ENCODE measurements around the gene BTG2.
A peak's percentile ranks its signal among the peaks of the same experiment; 100 is the strongest.
"Not testable (repeated sequence)": the region's sequence is repeated elsewhere in the genome, so short reads cannot be mapped to it uniquely, and the experiment has no call there.

BTG2 gene

DNA sequence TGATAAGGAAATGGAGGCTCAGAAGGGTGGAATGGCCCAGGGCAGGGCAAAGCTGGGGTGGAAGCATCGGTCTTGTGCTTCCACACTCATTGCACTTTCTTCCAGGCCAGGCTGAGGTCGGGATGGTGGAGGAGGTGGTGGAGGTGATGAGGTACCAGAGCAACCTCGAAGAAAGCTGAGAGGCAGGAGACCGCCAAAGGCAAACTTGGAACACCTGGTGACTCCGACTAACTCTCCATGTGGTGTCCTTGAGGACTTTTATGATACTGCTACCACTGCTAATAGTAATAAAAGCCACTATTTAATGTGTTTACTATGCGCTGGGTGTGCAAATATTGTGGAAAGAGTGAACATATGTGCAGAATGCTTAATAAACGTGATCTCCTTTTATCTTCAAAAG is 16.9 kb upstream of the BTG2 start:
- no peak overlapping the region for H3K4me3 ChIP-seq (ENCODE audit: low read length)

DNA sequence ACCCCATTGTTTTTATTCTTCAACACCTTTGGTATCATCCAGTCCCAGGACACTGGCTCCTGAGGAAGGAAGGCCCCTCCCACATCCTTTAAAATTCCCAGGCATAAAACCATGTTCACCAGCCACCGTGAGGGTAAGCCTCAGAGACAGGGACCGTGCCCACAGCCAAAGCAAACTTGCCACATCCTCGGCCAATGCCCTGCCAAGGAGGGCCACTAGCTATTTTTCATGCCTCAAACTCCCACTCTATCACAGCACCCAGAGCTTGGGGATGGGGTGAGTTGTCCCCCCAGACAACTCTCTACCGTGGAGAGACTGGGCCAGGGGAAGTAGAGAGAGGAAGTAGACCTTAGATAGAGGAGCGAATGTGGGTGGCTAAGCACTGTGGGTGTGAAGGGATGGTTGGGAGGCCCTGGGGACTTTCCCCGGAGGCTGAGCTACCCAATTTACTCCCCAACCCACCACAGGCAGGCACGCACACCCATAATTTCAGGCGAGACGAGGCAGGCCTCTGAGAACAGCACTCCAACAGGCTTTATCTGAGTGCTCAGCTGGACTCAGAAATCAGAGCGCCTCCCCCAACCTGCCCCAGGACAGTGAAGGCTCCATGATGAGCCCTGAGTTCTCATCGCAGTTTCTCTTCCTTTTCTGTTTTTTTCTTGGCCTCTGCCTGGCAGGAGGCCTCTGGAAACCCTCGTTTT is 15.9 kb upstream of the BTG2 start:
- no peak for DNase-seq (ENCODE audit: low read depth, low spot score)
- no peak overlapping the region for H3K4me3 ChIP-seq (ENCODE audit: low read length)

More for the DNA sequence above, 16.9 kb upstream of the BTG2 start:
- DNase-seq (ENCODE audit: low read depth, low spot score) = no peak

DNA sequence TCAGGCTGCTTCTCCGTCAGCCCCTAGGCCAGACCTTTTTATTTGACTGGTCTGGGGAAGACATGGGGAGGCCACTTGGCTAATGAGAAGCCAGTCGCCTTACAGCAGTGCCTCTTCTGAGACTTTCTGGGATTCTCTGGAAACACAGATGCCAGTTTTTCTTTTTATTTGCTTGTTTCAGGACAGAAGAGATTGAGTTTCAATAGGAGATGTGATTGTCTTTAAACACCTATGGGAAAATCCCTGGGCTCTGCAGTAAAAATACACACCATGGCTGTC is 15.4 kb upstream of the BTG2 start:
- no peak for DNase-seq (ENCODE audit: low read depth, low spot score)
- H3K4me3 ChIP-seq (ENCODE audit: low read length) = no peak overlapping the region

DNA sequence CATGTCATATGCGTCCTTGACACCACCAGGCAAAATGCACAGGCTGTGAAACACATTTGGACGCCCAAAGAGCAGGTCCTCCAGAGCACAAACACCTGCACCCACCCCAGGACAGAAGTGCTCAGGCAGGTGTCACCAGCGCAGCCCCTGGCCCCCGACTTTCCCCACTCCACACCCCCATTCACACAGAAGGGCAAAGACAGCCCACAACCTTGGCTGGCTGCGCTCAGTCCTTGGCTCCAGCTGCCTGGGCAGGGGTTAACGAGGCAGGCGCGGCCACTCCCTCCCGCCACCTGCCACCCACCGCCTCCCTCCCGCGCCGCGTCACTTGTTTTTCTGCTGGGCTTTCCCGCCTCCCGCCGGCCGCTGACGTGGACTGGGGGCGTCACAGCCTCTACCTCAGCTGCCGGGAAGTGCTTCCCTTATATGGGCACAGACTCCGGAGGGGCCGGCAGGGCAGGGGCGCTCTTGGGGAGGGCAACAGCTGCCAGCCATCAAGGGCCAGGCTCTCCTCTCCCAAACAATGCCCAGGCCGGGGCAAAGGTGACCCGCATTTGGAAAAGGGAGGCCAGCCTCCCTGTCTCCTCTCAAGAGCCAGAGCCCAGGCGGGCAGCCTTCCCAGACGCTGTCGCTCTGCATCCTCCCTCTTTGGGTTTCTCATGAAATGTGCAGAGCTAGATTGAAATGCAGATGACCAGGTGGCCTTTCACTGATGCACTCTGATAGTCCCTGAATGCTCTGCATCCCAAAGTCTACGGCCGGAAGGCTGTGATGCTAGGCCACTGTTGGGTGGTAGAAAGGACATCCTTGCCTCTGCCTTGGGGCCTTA is 14.8 kb upstream of the BTG2 start:
- no peak overlapping the region for H3K4me3 ChIP-seq (ENCODE audit: low read length)

DNA sequence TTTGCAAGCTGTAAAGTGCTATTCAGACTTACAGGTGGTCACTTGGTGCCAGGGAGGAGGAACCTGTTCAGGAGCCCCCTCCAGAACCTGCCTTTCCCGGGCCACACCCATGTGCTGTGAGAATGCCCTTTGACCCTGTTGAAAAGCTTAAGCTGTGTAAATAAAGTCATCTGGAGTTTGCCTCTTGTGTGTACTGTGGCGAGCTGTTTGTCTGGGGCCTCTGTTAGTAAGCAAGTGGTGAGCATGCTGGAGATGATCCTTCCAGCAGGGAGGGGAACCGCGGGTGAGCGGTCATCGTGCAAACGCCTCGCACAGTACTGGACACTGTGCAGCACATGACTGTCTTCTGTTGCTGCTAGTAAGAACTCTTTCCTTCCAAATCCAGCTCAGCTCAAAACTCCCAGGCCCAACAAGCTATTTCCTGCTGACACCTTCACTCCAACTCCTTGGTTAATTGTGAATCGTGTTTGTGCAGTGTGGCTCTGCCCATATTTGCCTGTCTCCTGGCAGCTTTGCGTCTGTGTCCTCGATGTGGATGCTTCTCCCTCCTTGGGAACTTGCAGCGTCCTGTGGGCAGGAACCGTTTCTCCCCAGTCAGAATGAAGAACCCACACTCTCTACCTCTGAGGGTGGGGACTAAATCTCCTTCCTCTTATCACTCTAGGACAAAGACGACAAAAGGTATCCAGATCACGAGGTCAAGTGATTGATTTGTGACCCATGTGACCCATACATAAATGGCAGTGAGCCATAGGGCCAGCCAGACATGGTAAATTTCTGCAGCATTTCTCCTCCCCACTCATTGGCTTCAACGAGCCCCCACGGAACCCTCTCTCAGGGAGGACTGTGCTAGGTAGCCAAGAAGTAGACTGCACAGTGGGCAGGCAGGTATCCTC is 13.9 kb upstream of the BTG2 start:
- no peak overlapping the region for H3K4me3 ChIP-seq (ENCODE audit: low read length)

More for the DNA sequence above, 14.8 kb upstream of the BTG2 start:
- DNase-seq (ENCODE audit: low read depth, low spot score) = no peak

DNA sequence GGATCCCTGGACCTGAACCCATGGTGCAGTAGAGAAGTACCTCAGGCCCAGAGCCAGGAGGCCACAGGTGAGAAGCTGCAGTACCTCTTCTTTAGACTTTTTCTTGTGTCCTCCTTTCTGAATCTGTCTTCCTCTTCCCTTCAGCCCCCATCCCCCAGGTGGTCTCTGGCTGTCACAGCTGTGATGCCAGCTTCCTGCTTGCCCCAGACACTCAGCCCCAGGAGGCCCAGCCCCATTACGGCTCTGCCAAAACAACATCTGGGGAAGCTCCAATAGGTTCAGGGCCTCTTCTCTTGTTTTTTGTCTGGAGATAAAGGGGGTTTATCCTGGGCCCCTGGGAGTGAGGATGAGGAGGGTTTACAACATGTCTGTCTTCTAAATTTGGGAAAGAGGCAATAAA is 9.5 kb upstream of the BTG2 start:
- DNase-seq (ENCODE audit: low read depth, low spot score) = peak; percentile 54
- no peak overlapping the region for H3K4me3 ChIP-seq (ENCODE audit: low read length)

More for the DNA sequence above, 13.9 kb upstream of the BTG2 start:
- no peak for DNase-seq (ENCODE audit: low read depth, low spot score)

DNA sequence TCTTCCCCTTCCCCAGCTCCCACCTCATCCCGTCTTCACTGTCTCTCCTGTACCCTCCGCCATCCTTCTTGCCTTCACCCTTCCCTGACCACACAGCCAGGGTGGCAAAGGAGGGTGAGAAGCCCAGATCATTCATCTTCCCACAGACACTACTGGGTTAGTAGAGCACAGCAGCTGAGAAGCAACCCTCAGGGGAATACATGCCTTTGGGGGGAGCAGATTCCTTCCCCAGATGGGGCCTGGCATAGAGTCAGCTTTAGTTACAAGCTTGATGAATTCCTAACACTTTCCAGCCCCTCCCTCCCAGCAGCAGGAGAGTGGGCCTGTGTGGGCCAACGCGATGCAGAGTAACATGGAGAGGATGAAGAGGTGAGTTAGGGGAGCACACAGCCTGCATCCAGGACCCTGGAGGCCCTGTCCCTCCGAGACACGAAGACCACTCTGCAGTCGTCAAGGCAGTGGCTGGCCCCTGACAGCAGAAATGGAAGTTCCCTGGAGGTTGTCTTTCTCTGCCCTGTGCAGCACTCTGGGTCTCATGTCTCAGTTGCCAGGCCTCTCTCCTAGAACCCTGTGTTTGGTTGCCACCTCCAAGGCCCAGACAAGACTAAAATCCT is 8.8 kb upstream of the BTG2 start:
- no peak for DNase-seq (ENCODE audit: low read depth, low spot score)
- no peak overlapping the region for H3K4me3 ChIP-seq (ENCODE audit: low read length)

DNA sequence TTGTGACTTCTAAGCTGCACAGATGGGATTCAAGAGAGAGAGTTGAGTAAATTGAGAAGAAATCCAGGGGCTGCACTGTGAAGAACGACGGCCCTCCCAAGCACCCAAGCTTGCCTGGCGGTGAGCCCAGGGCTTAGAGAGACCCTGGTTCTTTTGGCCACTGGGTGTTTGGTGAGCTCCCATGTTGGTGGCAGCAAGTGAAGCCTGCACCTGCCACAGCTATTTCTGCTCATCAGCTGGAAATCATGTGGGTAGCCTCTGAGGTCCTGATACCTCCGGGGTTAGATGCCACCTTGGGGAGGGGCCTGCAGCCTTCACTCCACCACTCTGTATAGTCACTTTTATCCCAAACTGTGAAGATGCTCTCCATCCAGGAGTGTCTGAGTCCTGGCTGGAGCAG is 6.2 kb upstream of the BTG2 start:
- no peak overlapping the region for H3K4me3 ChIP-seq (ENCODE audit: low read length)
- no peak for DNase-seq (ENCODE audit: low read depth, low spot score)

DNA sequence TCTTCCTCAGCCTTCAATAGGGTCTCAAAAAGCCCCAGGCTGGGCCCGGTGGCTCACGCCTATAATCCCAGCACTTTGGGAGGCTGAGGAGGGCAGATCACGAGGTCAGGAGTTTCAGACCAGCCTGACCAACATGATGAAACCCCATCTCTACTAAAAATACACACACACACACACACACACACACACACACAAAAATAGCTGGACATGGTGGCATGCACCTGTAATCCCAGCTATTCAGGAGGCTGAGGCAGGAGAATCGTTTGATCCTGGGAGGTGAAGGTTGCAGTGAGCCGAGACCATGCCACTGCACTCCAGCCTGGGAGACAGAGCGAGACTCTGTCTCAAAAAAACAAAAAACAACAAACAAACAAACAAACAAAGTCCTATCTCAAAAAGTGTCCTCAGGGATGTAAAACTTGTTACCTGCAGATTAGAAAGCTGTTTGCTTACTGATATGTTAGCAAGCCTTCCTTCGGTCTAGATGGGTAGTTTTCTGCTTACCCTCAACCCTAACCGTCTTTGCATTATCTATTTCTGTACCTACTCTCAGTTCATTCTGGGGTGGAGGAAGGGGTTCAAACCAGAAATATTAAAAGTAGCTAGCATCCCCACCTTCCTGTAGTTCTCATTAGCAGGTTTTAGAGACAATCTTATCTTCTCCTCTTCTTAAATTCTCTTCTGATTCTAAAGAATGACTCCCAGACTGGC is 5.4 kb upstream of the BTG2 start:
- DNase-seq (ENCODE audit: low read depth, low spot score); H3K4me3 ChIP-seq (ENCODE audit: low read length): not testable (repeated sequence)

DNA sequence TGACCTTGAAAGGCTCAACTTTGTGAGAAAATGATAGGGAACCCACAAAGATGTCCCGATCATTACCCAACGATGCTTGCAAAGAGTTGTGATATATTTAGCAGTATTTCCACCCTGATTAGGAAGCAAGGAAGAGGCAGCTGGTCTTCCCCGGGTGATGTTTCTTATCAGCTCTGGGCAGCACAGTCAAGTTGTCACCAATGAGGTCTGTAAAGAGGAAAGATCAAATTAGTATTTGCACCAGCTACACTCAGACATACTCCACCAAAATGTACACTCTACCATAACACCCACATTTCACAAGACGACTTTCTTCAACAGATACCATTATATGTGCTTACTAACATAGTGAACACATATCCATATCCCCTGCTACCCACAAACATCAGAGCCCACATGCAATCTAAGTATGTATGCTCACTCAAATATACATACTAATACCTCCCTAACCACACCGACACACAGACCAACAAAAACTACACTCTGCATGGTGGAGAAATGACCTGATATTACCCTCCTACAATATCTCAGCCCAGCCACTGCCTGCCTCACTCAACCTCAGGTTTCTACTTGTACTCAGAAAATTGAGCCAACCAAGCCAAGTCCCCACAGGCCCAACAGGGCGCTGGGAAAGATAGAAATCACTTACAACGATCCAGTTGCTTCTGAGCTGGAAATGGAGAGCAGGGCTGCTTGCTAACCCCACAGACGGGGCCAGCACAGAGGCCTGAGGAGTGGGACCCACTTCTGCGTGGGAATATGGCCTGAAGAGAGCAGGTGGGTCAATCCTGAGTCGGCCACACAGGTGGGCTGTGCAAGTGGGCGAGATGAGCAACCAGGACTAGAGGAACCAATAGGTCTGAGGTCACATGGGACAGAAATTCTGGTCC is 4.6 kb upstream of the BTG2 start:
- no peak for DNase-seq (ENCODE audit: low read depth, low spot score)
- H3K4me3 ChIP-seq (ENCODE audit: low read length) = no peak overlapping the region

DNA sequence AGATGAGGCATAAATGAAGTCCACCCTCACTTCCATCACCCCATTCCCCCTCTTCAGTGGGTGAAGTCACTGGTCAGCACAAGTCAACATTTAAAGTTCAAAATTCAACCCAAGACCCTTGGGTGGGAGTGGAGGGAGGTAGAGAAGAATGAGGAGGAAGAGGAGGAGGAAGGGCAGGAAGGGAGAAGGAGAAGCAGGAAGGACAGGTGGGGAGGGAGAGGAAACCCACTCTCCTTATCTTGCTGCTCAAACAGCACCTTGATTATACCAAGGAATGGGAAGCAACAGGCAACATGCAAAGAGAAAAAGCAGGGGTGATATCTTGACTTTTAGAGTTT is 4.0 kb upstream of the BTG2 start:
- no peak for DNase-seq (ENCODE audit: low read depth, low spot score)
- H3K4me3 ChIP-seq (ENCODE audit: low read length) = no peak overlapping the region

DNA sequence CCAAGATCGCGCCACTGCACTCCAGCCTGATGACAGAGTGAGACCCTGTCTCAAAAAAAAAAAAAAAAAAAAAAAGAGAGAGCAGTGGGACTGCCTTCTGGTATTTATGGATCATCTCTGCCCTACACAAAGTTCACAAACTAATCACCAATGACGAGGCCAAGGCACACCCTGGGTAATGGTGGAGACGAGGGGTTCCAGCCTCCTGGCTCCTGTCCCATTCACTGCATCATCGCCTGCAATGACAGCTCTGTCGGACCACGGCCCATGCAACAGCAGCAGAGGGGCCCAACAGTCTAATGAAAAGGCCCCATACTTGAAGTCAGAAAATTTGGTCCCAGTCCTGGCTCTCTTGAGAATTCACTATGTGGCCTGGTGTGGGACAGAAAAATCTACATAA is 2.9 kb upstream of the BTG2 start:
- no peak overlapping the region for H3K4me3 ChIP-seq (ENCODE audit: low read length)
- DNase-seq (ENCODE audit: low read depth, low spot score) = no peak

DNA sequence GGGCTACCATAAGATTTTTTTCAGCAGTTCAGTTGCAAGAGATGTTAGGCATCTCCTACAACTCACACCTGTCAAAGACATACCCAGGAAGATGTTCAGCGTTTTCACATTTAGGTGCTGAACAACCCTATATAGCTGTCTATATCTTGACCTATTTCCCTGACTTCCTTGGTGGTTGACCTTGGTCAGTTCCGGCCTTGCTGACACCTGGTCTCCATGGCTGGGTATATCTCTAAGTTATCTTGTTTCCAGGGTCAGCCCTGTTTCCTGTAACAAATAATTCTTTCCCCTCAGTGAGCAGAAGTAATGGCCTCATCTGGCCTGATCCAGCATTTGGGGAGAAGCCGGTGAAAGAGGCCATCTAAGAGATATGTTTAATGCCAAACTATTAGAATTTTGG is 2.4 kb upstream of the BTG2 start:
- H3K4me3 ChIP-seq (ENCODE audit: low read length) = no peak overlapping the region
- DNase-seq (ENCODE audit: low read depth, low spot score) = no peak

DNA sequence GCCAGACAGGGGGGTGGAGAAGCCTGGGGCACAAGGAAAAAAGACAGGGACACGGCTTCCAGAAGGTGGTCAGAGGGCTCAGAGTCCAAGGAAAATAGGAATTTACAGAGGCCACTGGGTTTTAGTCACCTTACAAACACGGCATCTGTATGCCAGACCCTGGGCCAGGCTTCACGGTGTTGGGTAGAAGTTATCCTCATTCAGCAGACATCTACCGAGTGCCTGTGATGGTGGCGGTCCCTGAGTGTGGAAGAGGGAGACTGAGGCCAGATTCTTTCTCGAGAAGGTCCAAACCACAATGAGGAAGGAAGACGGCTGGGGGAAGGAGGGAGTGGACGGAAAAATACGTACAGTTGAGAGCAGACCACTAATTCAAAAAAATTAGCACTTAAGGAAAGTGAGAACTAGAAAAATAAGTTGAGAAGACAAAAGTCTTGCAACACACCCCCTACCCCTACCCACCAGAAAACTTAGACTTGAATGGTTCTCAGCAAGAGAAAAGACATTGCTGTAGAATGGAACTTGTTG is 864 bp upstream of the BTG2 start:
- H3K4me3 ChIP-seq (ENCODE audit: low read length) = peak overlapping the region; percentile 66
- no peak for DNase-seq (ENCODE audit: low read depth, low spot score)

DNA sequence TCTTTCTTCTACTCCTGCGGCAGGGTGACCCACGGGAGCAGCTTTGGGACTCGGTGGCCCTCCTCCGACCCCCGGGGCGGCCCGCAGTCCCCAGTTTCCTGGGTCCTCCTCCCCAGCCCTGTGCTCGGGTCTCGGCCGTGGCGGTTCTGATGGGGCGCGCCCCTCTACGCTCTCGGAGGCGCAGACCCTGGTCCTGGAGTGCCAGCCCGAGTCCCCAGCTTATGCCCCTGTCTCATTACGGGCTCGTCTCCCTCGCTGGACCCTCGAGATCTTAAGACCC is 430 bp downstream of the BTG2 start:
- H3K4me3 ChIP-seq (ENCODE audit: low read length) = peak overlapping the region; percentile 74
- DNase-seq (ENCODE audit: low read depth, low spot score) = no peak

DNA sequence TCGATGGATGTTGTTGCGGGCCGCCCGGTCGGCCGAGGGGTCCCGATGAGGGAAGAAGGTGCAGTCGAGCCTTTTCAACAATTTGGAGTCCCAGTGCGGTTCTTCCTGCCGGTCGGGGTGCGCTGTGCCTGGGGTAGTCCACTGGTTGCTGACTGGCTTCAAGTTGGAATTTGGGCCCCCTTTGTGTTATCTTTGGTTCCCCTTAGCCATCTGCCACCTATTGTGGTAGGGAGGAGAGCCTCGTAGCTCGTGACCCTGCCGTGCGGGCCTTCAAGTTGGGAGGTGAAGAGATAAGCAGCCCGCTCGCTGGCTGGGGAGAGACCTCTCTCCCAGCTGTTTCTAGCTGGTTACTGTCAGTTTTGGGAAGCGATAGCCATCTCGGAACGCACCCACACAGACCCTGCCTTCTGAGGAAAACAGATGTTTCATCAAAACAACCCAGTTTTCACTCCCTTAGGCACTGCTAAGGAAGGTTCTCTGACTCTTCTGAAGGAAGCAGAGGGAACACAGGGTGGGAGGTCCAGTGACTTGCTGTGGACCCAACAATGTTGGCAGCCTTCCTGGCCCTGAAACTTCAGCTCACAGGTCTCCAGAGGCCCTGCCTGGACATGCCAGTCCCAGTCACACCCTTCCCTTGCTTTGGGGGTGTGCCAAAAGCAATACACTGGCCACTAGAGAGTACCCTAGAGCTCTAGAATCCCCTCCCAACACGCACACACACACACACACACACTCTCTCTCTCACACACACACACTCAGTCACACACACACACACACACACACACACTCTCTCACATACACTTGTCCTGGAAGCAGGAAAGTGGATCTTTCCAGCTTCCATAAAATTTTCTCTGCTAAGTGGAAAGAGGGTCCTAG is 1.0 kb downstream of the BTG2 start:
- H3K4me3 ChIP-seq (ENCODE audit: low read length) = peak overlapping the region; percentile 74
- no peak for DNase-seq (ENCODE audit: low read depth, low spot score)

DNA sequence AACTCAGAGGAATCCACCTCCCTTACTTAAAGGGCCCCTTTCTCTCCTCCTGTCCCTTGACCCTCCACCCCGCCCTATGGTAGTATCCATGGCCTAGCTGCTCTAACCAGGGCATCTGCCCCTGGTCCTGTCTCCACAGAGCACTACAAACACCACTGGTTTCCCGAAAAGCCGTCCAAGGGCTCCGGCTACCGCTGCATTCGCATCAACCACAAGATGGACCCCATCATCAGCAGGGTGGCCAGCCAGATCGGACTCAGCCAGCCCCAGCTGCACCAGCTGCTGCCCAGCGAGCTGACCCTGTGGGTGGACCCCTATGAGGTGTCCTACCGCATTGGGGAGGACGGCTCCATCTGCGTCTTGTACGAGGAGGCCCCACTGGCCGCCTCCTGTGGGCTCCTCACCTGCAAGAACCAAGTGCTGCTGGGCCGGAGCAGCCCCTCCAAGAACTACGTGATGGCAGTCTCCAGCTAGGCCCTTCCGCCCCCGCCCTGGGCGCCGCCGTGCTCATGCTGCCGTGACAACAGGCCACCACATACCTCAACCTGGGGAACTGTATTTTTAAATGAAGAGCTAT is 1.7 kb downstream of the BTG2 start:
- H3K4me3 ChIP-seq (ENCODE audit: low read length) = no peak overlapping the region
- no peak for DNase-seq (ENCODE audit: low read depth, low spot score)
